Smooth muscle cell (in vitro differentiated cells): ENCODE data around the gene SH3BGRL2. TPM values are rescaled to one million over a fixed set of nuclear protein-coding genes. Genes with fewer than 3 reads are reported as not detected.

Experiments used
- DNase-seq: peaks from one replicate; lab custom pipeline; 2025; ENCODE audit not compliant: unreplicated experiment; lab: John Stamatoyannopoulos, UW
- H2AFZ ChIP-seq: fragments of 200-600 bp; sonication (generic); 2 replicates; pipeline ENCODE4 v1.6.0; 2016; ENCODE audit warnings: antibody characterized with exemption, low read depth, mild to moderate bottlenecking
- H3F3A ChIP-seq: fragments of 200-600 bp; sonication (generic); 2 replicates; pipeline ENCODE4 v1.6.0; 2017; ENCODE audit warnings: antibody characterized with exemption, low read depth
- H3K27ac ChIP-seq: fragments of 200-600 bp; sonication (generic); 2 replicates; pipeline ENCODE4 v1.5.1; 2016; ENCODE audit warnings: low read depth, mild to moderate bottlenecking
- H3K27me3 ChIP-seq: fragments of 200-600 bp; sonication (generic); 2 replicates; pipeline ENCODE4 v1.6.1; 2016; ENCODE audit warnings: low read depth, mild to moderate bottlenecking
- H3K36me3 ChIP-seq: fragments of 200-600 bp; sonication (generic); 2 replicates; pipeline ENCODE4 v1.5.1; 2016; ENCODE audit warnings: low read depth
- H3K4me1 ChIP-seq: fragments of 200-600 bp; sonication (generic); 2 replicates; pipeline ENCODE4 v1.5.1; 2016; ENCODE audit warnings: low read depth
- H3K4me2 ChIP-seq: fragments of 200-600 bp; sonication (generic); 2 replicates; pipeline ENCODE4 v1.6.0; 2016; ENCODE audit warnings: mild to moderate bottlenecking
- H3K4me3 ChIP-seq: fragments of 200-600 bp; sonication (generic); 2 replicates; pipeline ENCODE4 v1.5.1; 2016; ENCODE audit warnings: mild to moderate bottlenecking
- H3K79me2 ChIP-seq: fragments of 200-600 bp; sonication (generic); 2 replicates; pipeline ENCODE4 v1.6.0; 2016; ENCODE audit warnings: low read depth, mild to moderate bottlenecking
- H3K9ac ChIP-seq: fragments of 200-600 bp; sonication (generic); 2 replicates; pipeline ENCODE4 v1.6.0; 2016; ENCODE audit warnings: low read depth
- H3K9me3 ChIP-seq: fragments of 200-600 bp; sonication (generic); replicated peaks from 2 replicates; pipeline ENCODE4 v1.5.1; 2016; ENCODE audit warnings: low read depth
- H4K20me1 ChIP-seq: fragments of 200-600 bp; sonication (generic); 2 replicates; pipeline ENCODE4 v1.6.0; 2016; ENCODE audit warnings: low read depth
- WGBS: methylation state at CpG from one replicate; pipeline ENCODE4 v1.1.7; 2016; ENCODE audit warnings: low lambda C conversion rate; 5-methylcytosine and 5-hydroxymethylcytosine counted together
- polyA plus RNA-seq: library from polyadenylated mRNA; unstranded; fragments of >200 nt; fragmentation: Nextera tagmentation; extraction: Ambion mirVana; gene quantifications from 2 replicates; pipeline ENCODE4 v1.2.1, GENCODE V29; 2016
- total RNA-seq: library from RNA; depleted of rRNA; stranded (reverse); fragments of >200 nt; gene quantifications from 2 replicates; pipeline ENCODE4 v1.2.3, GENCODE V29; 2014
- TF ChIP-seq, protein P1 (sequence below): fragments of 200-600 bp; sonication (generic); IDR thresholded peaks from 2 replicates; pipeline ENCODE4 v1.5.1; 2017; ENCODE audit warnings: borderline replicate concordance, mild to moderate bottlenecking, antibody characterized with exemption; ENCODE audit not compliant: insufficient read depth, poor library complexity, severe bottlenecking

SH3BGRL2 gene
- total and polyA plus RNA-seq, 2 experiments from 2014 or later, result 4.5 to 15.1 TPM

GRCh38 chr6:79605968-79606764, 25.0 kb upstream of the SH3BGRL2 start:
- Histone ChIP-seq H3K9me3 (no peaks in the 10 kb centered on the region), H4K20me1 (no peaks in the 10 kb centered on the region), H3K36me3 (no peaks in the 10 kb centered on the region), H3K27me3 (no peaks in the 10 kb centered on the region), H3K4me2 (no peak overlapping the region), H2AFZ (no peak overlapping the region), H3K9ac (no peak overlapping the region), H3K4me3 (no peak overlapping the region), H3F3A (no peaks in the 10 kb centered on the region), H3K4me1 (no peaks in the 10 kb centered on the region), H3K27ac (peak overlapping the region; percentile 13), H3K79me2 (no peaks in the 10 kb centered on the region)
- TF ChIP-seq, protein P1, sequence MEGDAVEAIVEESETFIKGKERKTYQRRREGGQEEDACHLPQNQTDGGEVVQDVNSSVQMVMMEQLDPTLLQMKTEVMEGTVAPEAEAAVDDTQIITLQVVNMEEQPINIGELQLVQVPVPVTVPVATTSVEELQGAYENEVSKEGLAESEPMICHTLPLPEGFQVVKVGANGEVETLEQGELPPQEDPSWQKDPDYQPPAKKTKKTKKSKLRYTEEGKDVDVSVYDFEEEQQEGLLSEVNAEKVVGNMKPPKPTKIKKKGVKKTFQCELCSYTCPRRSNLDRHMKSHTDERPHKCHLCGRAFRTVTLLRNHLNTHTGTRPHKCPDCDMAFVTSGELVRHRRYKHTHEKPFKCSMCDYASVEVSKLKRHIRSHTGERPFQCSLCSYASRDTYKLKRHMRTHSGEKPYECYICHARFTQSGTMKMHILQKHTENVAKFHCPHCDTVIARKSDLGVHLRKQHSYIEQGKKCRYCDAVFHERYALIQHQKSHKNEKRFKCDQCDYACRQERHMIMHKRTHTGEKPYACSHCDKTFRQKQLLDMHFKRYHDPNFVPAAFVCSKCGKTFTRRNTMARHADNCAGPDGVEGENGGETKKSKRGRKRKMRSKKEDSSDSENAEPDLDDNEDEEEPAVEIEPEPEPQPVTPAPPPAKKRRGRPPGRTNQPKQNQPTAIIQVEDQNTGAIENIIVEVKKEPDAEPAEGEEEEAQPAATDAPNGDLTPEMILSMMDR, result no peak
- whole genome bisulfite sequencing, result 89% methylated on average over 4 of the region's 4 CpGs
- DNase-seq, result no peak

DNA sequence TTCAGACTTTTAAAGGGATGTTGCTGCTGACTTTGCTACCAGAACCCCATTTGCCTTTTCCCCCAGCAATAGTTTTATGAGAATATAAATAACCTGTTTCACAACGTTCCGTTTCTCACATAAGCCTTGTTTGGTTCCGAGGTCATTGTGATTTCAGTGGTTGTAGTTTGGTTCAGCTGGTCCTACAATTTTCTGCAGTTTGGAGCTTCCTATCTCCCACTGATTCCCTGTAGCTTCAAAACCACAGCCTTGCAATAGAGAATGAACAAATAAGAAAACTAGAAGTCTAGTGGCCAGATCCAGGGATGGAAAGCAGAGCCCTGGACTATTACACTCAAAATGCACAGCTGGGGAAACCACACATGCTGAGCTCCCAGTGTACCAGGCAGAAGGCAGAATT, 24.1 kb upstream of the SH3BGRL2 start:
- H3K9me3 ChIP-seq, result no peaks in the 10 kb centered on the region
- H3K4me1 ChIP-seq, result no peaks in the 10 kb centered on the region
- TF ChIP-seq, protein P1, result no peak
- peak overlapping the region; percentile 13 for H3K4me2 ChIP-seq
- peak overlapping the region; percentile 13 for H3K27ac ChIP-seq
- no peak overlapping the region for H3K4me3 ChIP-seq
- WGBS, result 31% methylated on average over 3 of the region's 3 CpGs
- no peak overlapping the region for H2AFZ ChIP-seq
- no peak overlapping the region for H3K9ac ChIP-seq
- no peaks in the 10 kb centered on the region for H3K36me3 ChIP-seq
- DNase-seq, result no peak
- no peaks in the 10 kb centered on the region for H3K27me3 ChIP-seq
- H4K20me1 ChIP-seq, result no peaks in the 10 kb centered on the region
- no peaks in the 10 kb centered on the region for H3K79me2 ChIP-seq
- H3F3A ChIP-seq, result no peaks in the 10 kb centered on the region

DNA sequence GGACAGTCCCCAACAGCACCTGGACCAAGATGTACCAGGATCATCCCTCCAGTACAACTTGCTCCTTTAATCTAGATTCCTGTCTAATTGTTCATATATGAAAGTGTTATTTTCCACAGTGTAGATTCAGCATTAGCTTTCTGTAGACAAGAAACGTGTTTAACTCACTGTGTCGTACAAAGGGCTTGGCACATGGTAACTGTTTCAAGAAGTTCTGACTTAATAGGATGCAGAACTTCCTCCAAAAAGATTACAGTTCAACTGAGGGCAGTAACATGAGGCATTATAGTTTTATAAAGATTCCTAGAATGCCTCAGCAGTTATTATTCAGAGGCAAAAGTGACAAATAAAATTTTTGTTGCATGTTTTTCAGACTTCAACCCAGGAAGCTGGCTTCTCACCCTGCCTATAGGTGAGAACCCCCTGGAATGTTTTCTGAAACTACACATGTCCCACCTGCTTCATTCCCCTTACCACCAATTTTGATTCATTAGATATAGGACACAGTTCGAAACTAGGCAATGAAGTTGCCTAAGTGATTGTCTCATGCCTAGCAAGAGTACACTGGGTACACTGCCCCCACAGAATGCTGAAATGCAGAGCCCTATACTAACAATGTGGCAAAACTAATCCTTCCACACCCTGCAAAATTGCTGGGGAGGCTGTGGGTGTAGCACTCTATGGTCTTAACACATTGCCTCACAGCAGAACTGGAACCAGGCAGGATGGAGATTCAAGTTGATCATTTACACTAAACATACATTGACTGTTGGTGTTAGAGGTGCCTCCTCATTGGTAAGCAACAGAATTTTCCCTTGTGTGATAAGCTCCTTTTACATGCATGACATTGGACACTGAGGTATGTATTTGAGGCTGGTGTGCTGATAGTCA, 22.6 kb upstream of the SH3BGRL2 start:
- H3K27ac ChIP-seq, result no peak overlapping the region
- H2AFZ ChIP-seq, result no peak overlapping the region
- TF ChIP-seq, protein P1, result no peak
- no peak overlapping the region for H3K9ac ChIP-seq
- DNase-seq, result no peak
- no peaks in the 10 kb centered on the region for H3K79me2 ChIP-seq
- H4K20me1 ChIP-seq, result no peaks in the 10 kb centered on the region
- H3K27me3 ChIP-seq, result no peaks in the 10 kb centered on the region
- H3K9me3 ChIP-seq, result no peaks in the 10 kb centered on the region
- H3K4me2 ChIP-seq, result no peak overlapping the region
- no peaks in the 10 kb centered on the region for H3K36me3 ChIP-seq
- H3F3A ChIP-seq, result no peaks in the 10 kb centered on the region
- no peak overlapping the region for H3K4me3 ChIP-seq
- 78% methylated on average over 3 of the region's 3 CpGs for WGBS
- no peaks in the 10 kb centered on the region for H3K4me1 ChIP-seq
